ENCODE measurements around the gene CPNE1. TPM values are rescaled to one million over a fixed set of nuclear protein-coding genes. Genes with fewer than 3 reads are reported as not detected.
"Not testable (repeated sequence)": the region's sequence is repeated elsewhere in the genome, so short reads cannot be mapped to it uniquely, and the experiment has no call there.

CPNE1 gene
- total RNA-seq, 1 donor from 2014 or later = 164 TPM

DNA sequence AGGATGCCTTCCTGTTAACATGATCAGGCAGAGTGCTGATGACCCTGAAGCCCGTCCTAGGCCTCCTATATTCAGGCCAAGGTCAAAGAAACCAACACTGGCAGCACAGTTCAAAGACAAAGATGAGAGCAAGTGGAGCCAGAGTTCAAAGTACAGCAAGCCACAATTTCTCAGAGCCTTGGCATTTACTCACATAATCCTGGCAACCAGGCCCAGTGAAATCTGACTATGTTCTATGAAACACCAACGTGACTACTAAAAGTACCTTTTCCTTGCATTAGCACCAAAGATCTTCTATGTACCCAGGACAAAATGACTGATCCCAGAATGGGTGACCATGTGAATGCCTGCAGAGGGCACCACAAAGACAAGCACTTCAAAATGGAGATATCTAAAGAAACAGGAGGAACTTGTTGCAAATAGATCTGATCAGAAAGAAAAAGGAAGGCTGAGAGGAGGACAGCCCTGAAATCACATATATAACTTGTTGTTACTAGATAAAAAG, 30.6 kb upstream of the CPNE1 start:
- Mint-ChIP-seq H3K27me3 (ENCODE audit: unreplicated experiment) (no peaks in the 10 kb centered on the region), H3K4me1 (ENCODE audit: unreplicated experiment) (peaks cover 21% of the 10 kb centered on the region), H3K9me3 (ENCODE audit: unreplicated experiment) (no peaks in the 10 kb centered on the region), H3K27ac (ENCODE audit: unreplicated experiment) (no peak overlapping the region), H3K36me3 (ENCODE audit: unreplicated experiment) (peaks cover 11% of the 10 kb centered on the region), H3K4me3 (ENCODE audit: unreplicated experiment) (no peak overlapping the region)
- TF ChIP-seq, protein P1, sequence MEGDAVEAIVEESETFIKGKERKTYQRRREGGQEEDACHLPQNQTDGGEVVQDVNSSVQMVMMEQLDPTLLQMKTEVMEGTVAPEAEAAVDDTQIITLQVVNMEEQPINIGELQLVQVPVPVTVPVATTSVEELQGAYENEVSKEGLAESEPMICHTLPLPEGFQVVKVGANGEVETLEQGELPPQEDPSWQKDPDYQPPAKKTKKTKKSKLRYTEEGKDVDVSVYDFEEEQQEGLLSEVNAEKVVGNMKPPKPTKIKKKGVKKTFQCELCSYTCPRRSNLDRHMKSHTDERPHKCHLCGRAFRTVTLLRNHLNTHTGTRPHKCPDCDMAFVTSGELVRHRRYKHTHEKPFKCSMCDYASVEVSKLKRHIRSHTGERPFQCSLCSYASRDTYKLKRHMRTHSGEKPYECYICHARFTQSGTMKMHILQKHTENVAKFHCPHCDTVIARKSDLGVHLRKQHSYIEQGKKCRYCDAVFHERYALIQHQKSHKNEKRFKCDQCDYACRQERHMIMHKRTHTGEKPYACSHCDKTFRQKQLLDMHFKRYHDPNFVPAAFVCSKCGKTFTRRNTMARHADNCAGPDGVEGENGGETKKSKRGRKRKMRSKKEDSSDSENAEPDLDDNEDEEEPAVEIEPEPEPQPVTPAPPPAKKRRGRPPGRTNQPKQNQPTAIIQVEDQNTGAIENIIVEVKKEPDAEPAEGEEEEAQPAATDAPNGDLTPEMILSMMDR (IDR thresholded peaks at IDR 0.05) = no peak
- DNase-seq (ENCODE audit: extremely low spot score, unreplicated experiment) = peak; percentile 17

DNA sequence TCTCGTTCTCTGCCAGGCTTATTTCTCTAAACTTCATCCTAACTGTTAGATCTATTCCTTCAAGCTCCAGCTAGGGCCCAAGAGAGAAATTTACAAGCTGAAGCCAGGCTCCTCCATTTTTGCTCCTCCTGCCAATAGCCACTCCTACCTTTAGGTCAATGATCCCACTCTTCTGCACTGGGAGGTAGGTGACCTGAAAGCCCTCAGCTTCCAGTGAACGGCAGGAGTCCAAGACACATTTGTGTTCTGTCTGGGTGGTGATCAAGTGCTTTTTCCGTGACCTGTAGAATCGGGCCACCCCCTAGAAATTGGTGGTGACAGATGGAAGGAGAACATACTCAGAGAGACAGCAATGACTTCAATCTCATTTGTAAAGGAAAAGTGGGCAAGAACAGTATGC, 25.6 kb upstream of the CPNE1 start:
- DNase-seq (ENCODE audit: extremely low spot score, unreplicated experiment) = peak; percentile 11
- H3K4me3 Mint-ChIP-seq (ENCODE audit: unreplicated experiment) = no peak overlapping the region
- H3K36me3 Mint-ChIP-seq (ENCODE audit: unreplicated experiment) = peaks cover 19% of the 10 kb centered on the region
- no peak overlapping the region for H3K27ac Mint-ChIP-seq (ENCODE audit: unreplicated experiment)
- H3K4me1 Mint-ChIP-seq (ENCODE audit: unreplicated experiment) = no peaks in the 10 kb centered on the region
- no peaks in the 10 kb centered on the region for H3K9me3 Mint-ChIP-seq (ENCODE audit: unreplicated experiment)
- H3K27me3 Mint-ChIP-seq (ENCODE audit: unreplicated experiment) = no peaks in the 10 kb centered on the region
- TF ChIP-seq, protein P1 (IDR thresholded peaks at IDR 0.05) = no peak

DNA sequence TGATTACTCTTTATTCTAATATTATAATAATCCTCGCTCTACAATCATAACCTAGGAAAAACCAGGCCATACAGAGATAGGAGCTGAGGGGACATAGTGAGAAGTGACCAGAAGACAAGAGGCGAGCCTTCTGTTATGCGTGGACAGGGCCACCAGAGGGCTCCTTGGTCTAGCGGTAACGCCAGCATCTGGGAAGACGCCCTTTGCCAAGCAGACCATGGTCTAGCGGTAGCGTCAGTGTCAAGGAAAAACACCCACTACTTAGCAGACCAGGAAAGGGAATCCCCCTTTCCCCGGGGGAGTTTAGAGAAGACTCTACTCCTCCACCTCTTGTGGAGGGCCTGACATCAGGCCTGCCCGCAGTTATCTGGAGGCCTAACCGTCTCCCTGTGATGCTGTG, 22.2 kb upstream of the CPNE1 start:
- not testable (repeated sequence) for H3K4me3 Mint-ChIP-seq (ENCODE audit: unreplicated experiment); H3K4me1 Mint-ChIP-seq (ENCODE audit: unreplicated experiment); H3K9me3 Mint-ChIP-seq (ENCODE audit: unreplicated experiment); DNase-seq (ENCODE audit: extremely low spot score, unreplicated experiment); H3K27ac Mint-ChIP-seq (ENCODE audit: unreplicated experiment); H3K27me3 Mint-ChIP-seq (ENCODE audit: unreplicated experiment)
- TF ChIP-seq, protein P1 (IDR thresholded peaks at IDR 0.05) = peak; percentile 33
- H3K36me3 Mint-ChIP-seq (ENCODE audit: unreplicated experiment) = peaks cover 16% of the 10 kb centered on the region

DNA sequence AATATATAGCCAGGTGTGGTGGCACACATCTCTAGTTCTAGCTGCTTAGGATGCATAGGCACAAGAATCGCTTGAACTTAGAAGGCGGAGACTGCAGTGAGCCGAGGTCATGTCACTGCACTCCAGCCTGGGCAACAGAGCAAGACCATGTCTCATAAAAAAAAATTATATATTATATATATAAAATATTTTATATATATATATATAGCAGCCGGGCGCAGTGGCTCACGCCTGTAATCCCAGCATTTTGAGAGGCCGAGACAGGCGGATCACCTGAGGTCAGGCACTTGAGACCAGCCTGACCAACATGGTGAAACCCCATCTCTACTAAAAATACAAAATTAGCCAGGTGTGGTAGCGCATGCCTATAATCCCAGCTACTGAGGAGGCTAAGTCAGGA, 20.7 kb upstream of the CPNE1 start:
- not testable (repeated sequence) for H3K4me3 Mint-ChIP-seq (ENCODE audit: unreplicated experiment); H3K9me3 Mint-ChIP-seq (ENCODE audit: unreplicated experiment); H3K27me3 Mint-ChIP-seq (ENCODE audit: unreplicated experiment); H3K4me1 Mint-ChIP-seq (ENCODE audit: unreplicated experiment); H3K27ac Mint-ChIP-seq (ENCODE audit: unreplicated experiment)
- peaks cover 21% of the 10 kb centered on the region for H3K36me3 Mint-ChIP-seq (ENCODE audit: unreplicated experiment)
- peak; percentile 27 for DNase-seq (ENCODE audit: extremely low spot score, unreplicated experiment)

DNA sequence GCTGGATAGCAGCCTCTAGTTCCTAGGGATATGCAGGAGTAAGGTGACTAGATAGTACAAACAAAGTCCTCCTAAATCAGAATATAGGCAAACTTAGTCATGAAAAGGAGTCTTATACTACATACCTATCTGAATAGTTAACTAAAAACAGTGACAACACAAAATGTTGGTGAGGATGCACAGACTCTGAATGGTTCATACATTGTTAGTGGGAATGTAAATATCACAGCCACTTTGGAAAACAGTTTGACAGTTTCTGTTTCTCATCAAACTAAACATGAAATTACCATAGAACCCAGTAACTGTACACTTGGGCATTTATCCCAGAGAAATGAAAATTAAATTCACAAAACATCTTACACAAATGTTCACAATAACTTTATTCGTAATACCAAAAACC, 17.3 kb upstream of the CPNE1 start:
- Mint-ChIP-seq H3K27ac (ENCODE audit: unreplicated experiment) (no peak overlapping the region), H3K9me3 (ENCODE audit: unreplicated experiment) (no peaks in the 10 kb centered on the region), H3K4me1 (ENCODE audit: unreplicated experiment) (no peaks in the 10 kb centered on the region), H3K27me3 (ENCODE audit: unreplicated experiment) (no peaks in the 10 kb centered on the region), H3K36me3 (ENCODE audit: unreplicated experiment) (peaks cover 11% of the 10 kb centered on the region), H3K4me3 (ENCODE audit: unreplicated experiment) (no peak overlapping the region)
- TF ChIP-seq, protein P1 (IDR thresholded peaks at IDR 0.05) = no peak
- DNase-seq (ENCODE audit: extremely low spot score, unreplicated experiment) = no peak
